Fibroblast of lung (primary cell): Measurements from ENCODE around the gene CPOX.

Source experiments
- CTCF ChIP-seq, 2 donors: IDR thresholded peaks in 1 of 2; conservative IDR thresholded peaks in 1 of 2; 1 replicate in 1 of 2; 2 replicates in 1 of 2; pipeline ENCODE4 v1.5.1; 2011 to 2012; ENCODE audit warnings: low read length in 2 of 2, control low read depth in 1 of 2, inconsistent platforms in 1 of 2, low read depth in 1 of 2, mild to moderate bottlenecking in 1 of 2
- EZH2 ChIP-seq: IDR thresholded peaks from 2 replicates; pipeline ENCODE4 v1.5.1; 2012; ENCODE audit warnings: low read length, control low read depth, mild to moderate bottlenecking; ENCODE audit errors: missing control alignments

- TF ChIP-seq CTCF (conservative IDR thresholded peaks at IDR 0.05 in 1 of 2, IDR thresholded peaks at IDR 0.05 in 1 of 2; ENCODE audit: low read depth in 1 of 2, low read length in 2 of 2): no peak
- TF ChIP-seq EZH2: no peak
Measured at GRCh38 chr3:98581474-98581873, 11.9 kb downstream of the CPOX start.
